PFSK-1 (cell line): ENCODE results near the gene CLIP4.

Experiments used
- FOXP2 ChIP-seq: optimal IDR thresholded peaks from 2 replicates; pipeline ENCODE3; 2011; ENCODE audit warnings: borderline replicate concordance, control low read depth, inconsistent platforms; ENCODE audit not compliant: insufficient read depth; ENCODE audit errors: extremely low read length, extremely low read depth
- POLR2AphosphoS5 ChIP-seq: IDR thresholded peaks from 2 replicates; pipeline ENCODE4 v1.6.1; 2012; ENCODE audit warnings: low read depth, mild to moderate bottlenecking, control low read depth, low read length, moderate library complexity
- SIN3A ChIP-seq: IDR thresholded peaks from 2 replicates; pipeline ENCODE4 v1.6.1; 2012; ENCODE audit warnings: mild to moderate bottlenecking, low read length, moderate library complexity, borderline replicate concordance; ENCODE audit not compliant: insufficient read depth
- TAF1 ChIP-seq: IDR thresholded peaks from 2 replicates; pipeline ENCODE4 v1.6.1; 2012; ENCODE audit warnings: low read length, control low read depth, borderline replicate concordance; ENCODE audit not compliant: insufficient read depth
- TF ChIP-seq, protein P1 (sequence below), 2 experiments: IDR thresholded peaks; 2 replicates each; pipeline versions ENCODE4 v1.6.1 to v1.8.0; 2011 to 2012; ENCODE audit warnings: low read depth in 2 of 2, low read length in 2 of 2, control low read depth in 1 of 2, inconsistent platforms in 1 of 2, mild to moderate bottlenecking in 1 of 2, moderate library complexity in 1 of 2; ENCODE audit not compliant: insufficient read depth in 1 of 2

CLIP4 gene

GRCh38 chr2:29182334-29182733, 67.1 kb downstream of the CLIP4 start:
- no peak for TF ChIP-seq FOXP2

- no peak for TF ChIP-seq TAF1
- TF ChIP-seq SIN3A: no peak
- TF ChIP-seq FOXP2: no peak
- TF ChIP-seq POLR2AphosphoS5: no peak
- TF ChIP-seq, protein P1, sequence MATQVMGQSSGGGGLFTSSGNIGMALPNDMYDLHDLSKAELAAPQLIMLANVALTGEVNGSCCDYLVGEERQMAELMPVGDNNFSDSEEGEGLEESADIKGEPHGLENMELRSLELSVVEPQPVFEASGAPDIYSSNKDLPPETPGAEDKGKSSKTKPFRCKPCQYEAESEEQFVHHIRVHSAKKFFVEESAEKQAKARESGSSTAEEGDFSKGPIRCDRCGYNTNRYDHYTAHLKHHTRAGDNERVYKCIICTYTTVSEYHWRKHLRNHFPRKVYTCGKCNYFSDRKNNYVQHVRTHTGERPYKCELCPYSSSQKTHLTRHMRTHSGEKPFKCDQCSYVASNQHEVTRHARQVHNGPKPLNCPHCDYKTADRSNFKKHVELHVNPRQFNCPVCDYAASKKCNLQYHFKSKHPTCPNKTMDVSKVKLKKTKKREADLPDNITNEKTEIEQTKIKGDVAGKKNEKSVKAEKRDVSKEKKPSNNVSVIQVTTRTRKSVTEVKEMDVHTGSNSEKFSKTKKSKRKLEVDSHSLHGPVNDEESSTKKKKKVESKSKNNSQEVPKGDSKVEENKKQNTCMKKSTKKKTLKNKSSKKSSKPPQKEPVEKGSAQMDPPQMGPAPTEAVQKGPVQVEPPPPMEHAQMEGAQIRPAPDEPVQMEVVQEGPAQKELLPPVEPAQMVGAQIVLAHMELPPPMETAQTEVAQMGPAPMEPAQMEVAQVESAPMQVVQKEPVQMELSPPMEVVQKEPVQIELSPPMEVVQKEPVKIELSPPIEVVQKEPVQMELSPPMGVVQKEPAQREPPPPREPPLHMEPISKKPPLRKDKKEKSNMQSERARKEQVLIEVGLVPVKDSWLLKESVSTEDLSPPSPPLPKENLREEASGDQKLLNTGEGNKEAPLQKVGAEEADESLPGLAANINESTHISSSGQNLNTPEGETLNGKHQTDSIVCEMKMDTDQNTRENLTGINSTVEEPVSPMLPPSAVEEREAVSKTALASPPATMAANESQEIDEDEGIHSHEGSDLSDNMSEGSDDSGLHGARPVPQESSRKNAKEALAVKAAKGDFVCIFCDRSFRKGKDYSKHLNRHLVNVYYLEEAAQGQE (IDR thresholded peaks at IDR 0.05; ENCODE audit: insufficient read depth in 1 of 2, low read depth in 2 of 2, low read length in 2 of 2): no peak
Measured at GRCh38 chr2:29182920-29183319, 67.7 kb downstream of the CLIP4 start.

DNA sequence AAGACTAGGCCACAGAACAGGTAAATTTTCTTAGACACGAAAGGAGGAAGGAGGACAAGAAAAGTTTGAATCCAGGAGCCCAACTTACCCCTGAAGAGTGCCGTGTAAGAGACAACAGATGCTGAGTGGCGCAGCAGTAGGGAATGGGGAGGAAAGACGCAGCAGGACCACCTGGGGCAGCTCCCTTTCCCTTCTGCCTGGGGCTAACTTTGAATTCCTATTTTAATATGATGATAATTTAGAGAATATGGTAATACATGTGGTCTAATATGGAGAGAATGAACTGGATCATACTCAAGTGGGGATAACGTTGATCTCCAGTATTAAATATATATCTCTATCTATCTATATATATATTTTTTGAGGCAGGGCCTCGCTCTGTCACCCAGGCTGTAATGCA, 69.3 kb downstream of the CLIP4 start:
- no peak for TF ChIP-seq FOXP2
- no peak for TF ChIP-seq POLR2AphosphoS5
- TF ChIP-seq, protein P1 (IDR thresholded peaks at IDR 0.05; ENCODE audit: insufficient read depth in 1 of 2, low read depth in 2 of 2, low read length in 2 of 2): no peak
- TF ChIP-seq TAF1: no peak
- TF ChIP-seq SIN3A: no peak

GRCh38 chr2:29186817-29187216, 71.6 kb downstream of the CLIP4 start:
- TF ChIP-seq TAF1: no peak
- no peak for TF ChIP-seq FOXP2
- TF ChIP-seq, protein P1 (IDR thresholded peaks at IDR 0.05; ENCODE audit: insufficient read depth in 1 of 2, low read depth in 2 of 2, low read length in 2 of 2): no peak

DNA sequence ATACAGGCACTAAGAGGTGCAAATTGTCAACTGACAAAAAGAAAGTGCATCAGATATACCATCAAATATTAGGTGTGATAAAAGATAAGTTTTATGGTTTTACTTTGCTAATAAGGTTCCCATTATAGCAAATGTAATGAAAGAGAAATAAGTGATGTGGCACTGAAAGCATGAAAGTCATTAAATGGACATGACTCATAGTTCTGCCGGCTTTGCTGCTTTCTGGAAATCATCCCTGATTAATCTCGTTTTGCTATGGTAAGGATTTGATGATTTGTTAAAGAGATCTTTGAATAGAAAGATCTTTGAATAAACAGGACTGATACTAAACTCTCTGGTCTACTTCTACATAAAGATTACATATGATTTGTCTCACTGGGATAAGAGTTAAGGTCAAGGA, 72.7 kb downstream of the CLIP4 start:
- TF ChIP-seq, protein P1 (IDR thresholded peaks at IDR 0.05; ENCODE audit: insufficient read depth in 1 of 2, low read depth in 2 of 2, low read length in 2 of 2): no peak
- TF ChIP-seq POLR2AphosphoS5 (no peak), FOXP2 (no peak), TAF1 (no peak), SIN3A (no peak)

GRCh38 chr2:29189052-29189451, 73.8 kb downstream of the CLIP4 start:
- TF ChIP-seq SIN3A (no peak), TAF1 (no peak), POLR2AphosphoS5 (no peak), FOXP2 (no peak)
- TF ChIP-seq, protein P1 (IDR thresholded peaks at IDR 0.05; ENCODE audit: insufficient read depth in 1 of 2, low read depth in 2 of 2, low read length in 2 of 2): no peak
